NCI-H69 (cell line): ENCODE measurements around the gene APMAP.
"Not testable (repeated sequence)": the region's sequence is repeated elsewhere in the genome, so short reads cannot be mapped to it uniquely, and the experiment has no call there.

Source experiments
- DNase-seq: peaks from one replicate; lab custom pipeline; 2025; lab: John Stamatoyannopoulos, UW

Gene APMAP

DNA sequence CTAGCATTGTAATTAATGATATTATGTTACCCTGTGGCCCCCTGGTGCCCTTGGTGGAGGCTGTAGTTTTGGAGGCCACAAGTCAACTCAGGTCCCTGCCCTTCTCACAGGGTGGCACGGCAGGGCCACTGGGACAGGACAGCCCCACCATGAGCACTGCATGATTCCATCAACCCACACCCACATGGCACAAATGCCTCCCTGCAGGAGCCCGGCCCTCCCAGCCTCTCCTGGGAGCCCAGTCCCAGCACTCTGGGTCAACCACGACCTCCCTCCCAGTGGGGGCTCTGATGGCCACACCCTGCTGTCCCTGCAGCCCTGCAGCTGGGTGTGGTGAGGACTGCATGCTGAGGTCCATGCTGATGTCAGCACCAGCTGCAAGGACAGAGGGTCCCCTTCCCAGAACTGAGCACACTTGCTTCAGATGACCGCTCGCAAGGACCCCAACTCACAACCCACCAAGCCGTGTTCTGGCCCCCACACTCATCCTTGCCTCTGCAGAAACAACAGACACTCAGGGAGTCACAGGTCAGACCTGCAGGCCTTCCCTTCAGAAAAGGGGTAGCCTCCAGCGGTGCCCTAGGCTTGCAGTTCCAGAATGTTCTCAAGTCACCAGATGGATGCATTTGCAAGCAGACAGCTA lies 59.2 kb downstream of the APMAP start:
- no peak for DNase-seq

DNA sequence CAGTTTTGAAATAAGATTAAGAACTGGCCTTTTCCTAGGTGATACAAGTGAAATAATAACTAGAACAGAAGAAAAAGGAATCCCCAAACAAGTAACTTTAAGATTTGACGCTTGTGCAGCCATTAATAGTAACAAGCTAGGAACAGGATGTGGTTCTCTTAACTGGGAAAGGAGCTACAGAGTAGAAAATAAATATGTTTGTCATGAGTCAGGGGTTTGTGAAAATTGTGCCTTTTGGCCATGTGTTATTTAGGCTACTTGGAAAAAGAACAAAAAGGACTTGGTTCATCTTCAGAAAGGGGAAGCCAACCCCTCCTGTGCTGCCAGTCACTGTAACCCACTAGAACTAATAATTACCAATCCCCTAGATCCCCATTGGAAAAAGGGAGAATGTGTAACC lies 60.7 kb downstream of the APMAP start:
- not testable (repeated sequence) for DNase-seq

DNA sequence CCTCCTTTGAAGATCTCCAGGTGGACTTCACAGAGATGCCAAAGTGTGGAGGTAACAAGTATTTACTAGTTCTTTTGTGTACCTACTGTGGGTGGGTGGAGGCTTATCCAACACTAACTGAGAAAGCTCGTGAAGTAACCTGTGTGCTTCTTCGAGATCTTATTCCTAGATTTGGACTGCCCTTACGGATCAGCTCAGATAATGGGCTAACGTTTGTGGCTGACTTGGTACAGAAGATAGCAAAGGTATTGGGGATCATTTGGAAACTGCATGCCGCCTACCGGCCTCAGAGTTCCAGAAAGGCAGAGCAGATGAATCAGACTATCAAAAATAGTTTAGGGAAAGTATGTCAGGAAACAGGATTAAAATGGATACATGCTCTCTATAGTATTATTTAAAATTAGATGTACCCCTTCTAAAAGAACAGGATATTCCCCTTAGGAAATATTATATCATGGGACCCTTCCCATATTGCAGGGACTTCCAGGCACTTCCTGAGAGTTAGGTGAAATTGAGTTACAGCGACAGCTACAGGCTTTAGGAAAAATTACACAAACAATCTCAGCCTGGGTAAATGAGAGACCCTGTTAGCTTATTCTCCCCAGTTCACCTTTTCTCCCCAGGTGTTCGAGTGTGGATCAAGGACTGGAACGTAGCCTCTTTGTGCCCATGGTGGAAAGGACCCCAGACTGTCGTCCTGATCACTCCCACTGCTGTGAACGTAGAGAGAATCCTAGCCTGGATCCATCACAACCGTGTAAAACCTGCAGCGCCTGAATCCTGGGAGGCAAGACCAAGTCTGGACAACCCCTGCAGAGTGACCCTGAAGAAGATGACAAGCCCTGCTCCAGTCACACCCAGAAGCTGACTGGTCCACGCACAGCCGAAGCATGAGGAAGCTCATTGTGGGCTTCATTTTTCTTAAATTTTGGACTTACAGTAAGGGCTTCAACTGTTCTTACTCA lies 61.5 kb downstream of the APMAP start:
- DNase-seq = peak; percentile 11

DNA sequence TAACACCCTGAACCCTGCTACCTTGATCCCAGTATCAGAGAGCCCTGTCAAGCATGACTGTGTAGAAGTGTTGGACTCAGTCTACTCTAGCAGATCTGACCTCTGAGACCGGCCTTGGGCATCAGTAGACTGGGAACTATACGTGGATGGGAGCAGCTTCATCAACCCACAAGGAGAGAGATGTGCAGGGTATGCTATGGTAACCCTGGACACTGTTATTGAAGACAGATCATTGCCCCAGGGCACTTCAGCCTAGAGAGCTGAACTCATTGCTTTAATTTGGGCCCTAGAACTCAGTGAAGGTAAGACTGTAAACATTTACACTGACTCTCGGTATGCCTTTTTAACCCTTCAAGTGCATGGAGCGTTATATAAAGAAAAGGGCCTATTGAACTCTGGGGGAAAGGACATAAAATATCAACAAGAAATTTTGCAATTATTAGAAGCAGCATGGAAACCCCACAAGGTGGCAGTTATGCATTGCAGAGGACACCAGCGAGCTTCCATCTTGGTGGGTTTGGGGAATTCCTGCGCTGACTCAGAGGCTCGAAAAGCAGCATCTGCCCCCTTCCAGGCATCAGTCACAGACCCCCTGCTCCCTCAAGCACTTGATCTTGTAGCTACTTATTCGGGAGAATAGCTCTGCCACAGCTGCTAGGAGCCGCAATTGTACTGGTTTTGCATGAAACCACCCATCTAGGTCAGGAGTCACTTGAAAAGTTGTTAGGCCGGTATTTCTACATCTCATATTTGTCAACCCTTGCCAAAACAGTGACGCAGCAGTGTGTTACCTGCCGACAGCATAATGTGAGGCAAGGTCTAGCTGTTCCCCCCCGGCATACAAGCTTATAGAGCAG lies 62.5 kb downstream of the APMAP start:
- peak; percentile 54 for DNase-seq

DNA sequence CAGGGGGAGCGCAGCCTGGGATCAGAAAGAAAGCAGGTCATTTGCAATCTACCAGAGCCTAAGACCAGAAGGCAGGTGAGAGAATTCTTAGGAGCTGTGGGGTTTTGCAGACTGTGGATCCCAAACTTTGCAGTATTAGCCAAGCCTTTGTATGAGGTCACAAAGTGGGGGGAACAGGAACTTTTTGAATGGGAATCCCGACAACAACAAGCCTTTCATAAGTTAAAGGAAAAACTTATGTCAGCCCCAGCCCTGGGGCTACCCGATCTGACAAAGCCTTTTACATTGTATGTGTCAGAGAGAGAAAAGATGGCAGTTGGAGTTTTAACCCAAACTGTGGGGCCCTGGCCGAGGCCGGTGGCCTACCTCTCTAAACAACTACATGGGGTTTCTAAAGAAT lies 63.3 kb downstream of the APMAP start:
- DNase-seq = not testable (repeated sequence)

DNA sequence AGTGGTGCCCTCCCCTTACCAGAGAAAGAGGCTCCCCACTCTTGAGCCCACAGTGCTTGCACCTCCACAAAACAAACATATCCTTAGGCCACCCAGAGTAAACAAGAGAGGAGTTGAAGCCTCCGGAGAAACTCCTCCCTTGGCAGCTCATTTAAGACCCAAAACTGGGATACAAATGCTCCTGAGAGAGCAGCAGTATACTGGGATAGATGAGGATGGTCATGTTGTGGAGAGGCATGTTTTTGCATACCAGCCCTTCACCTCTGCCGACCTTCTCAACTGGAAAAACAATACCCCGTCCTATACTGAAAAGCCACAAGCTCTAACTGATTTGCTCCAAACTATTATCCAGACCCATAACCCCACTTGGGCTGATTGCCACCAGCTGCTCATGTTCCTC lies 71.8 kb downstream of the APMAP start:
- not testable (repeated sequence) for DNase-seq

DNA sequence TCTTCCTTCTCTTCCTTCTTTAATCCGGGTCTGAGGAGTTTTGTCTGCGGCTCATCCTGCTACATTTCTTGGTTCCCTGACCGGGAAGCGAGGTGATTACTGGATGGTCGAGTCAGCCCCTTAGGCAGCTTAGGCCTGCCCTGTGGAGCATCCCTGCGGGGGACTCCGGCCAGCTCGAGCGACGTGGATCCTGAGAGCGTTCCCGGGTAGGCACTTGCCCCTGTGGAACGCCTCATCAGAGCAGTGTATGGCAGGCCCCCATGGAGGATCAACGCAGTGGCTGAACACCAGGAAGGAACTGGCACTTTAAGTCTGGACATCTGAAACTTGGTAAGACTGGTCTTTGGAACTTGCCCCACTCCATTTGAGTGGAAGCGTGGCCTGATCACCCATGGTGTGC lies 72.9 kb downstream of the APMAP start:
- not testable (repeated sequence) for DNase-seq

DNA sequence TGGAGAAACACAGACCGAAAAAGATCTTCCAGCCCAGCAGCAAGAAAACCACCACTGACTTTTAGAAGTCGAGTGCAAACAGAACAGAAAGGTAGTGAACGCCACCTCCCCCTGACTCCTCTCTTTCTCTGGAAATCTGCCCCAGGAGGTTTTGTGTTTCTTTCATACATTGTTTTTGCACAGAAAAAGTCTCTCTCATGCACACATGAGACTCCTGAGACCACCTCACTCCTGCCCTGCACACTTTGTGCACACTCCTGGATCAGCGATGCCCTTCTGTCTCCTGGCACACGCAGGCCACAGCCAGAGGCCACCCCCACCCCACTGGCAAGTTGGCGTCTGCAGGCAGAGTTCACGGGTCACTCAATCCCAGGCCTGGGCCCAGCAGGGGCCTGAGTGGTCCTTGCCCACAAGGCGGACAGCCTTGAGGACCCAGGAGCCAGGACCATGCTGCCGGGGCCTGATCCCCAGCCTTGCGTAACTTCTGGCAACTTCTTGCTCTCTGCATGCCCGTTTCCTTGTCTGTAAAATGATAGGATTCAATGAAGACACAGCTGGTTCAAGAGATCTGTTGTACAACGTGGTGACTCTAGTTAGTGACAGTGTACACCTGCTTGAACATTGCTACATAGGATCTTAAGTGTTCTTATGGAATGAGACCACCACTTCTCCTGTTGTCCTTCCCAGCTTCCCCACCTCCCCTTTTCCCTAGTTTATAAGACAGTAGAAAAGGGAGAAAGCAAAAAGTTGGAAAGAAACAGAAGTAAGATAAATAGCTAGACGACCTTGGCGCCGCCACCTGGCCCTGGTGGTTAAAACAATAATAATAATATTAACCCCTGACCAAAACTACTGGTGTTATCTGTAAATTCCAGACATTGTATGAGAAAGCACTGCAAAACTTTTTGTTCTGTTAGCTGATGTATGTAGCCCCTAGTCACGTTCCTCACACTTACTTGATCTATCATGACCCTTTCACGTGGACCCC lies 73.7 kb downstream of the APMAP start:
- DNase-seq = peak; percentile 13

DNA sequence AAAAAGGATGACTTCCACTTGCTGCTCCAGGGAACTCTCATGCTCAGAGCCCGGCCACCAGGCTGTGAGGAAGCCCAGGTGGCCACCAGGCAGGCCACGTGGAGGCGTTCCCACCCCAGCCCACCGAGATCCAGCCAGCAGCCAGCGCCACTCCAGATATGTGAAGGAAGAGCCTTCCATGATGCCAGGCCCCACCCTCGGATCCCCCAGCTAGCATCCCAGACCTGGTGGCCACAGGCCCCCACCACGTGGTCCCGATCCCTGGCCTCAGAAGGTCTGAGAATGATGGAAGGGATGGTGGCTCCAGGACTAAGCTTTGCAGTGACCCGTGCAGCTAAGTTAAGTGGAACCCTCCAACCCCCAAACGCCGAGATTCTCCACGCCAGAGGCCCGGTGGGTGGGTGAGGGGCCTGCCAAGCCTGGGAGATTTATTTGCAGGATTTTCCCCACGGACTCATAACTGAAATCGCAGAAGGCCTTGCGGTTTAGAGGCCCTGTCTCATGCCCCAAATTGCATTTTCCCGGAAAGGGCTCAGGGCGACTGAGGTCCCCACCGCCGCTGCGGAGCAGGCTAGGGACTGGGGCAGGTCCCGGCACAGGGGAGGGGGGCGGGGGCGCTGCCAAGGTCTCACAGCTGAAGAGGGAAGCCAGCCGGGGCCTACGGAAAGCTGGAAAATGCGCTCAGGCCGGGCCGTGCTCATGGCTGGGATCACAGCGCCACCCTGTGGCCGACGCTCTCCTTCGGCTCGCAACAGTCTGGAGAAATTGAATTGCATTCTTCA lies 74.6 kb downstream of the APMAP start:
- peak; percentile 81 for DNase-seq

DNA sequence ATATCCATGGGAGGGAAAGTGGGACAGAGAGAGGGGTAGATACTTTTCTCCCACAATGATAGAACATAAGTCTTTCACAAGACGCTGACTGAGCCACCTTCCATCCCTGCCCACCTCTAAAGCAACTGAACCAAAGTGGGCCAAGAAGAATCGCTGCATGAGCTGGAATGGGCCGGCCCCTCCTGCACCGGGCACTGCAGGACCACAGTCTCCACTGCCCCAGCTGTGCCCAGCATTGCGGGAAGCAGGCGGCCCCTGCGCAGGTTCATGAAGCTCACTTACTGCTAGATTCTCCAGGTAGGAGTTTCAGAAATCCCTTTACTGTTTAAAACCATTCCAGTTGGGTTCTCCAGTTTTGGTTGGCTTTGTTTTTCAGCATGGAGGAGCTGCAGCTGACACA lies 75.5 kb downstream of the APMAP start:
- DNase-seq = no peak

DNA sequence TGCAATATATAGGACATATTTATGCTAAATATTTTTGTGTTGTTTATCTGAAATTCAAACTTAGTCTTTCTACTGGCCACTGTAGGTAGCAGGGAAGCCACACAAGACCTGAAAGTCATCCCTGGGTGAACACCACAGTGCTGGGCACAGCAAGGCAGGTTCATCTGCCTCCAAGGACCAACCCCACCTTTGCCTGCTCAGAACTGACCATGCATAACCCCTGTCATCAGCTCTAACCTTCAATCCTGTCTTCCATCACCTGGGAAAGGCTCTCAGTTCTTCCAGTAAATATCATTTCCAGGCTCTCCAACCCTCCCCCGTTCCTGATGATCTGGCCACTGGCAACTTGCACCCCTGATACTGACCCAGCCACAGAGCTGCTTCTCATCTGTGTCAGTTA lies 76.1 kb downstream of the APMAP start:
- no peak for DNase-seq

DNA sequence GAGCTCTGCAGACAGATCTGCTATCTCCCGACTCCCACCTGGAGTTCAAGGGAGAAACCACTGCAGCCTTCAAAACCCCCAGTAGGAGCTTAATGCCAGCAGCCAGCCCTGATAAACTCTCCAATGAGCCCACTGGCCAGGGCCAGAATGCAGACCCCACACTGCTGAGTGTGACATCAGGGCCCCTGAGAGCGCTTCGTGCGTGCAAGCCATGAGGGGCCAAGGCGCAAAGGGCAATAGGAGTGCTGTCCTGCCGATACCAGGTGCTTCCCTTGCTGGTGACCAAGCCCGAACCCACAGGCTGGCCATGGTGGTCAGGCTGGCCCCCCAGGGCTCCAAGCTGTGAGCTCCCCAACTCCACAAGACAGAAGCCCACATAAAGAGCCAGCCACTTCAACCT lies 76.7 kb downstream of the APMAP start:
- no peak for DNase-seq

DNA sequence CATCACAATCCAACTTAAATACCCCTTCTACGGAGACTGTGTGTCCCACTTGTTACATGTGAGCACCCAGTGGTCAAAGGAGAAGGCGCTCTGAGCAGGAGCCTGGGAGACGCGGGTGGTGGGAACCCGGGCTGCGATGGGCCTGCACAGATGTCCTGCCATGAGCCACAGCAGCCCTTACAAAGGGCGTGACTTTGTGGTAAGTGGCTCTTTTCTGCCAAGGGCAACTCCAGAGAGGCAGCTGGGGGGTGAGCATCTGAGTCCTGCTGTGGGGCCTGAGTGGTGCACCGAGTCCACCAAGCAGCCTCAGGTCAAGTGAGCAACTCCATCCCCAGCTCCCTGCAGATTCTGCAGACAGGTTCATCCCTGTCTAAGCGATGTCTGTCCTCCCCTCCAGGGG lies 77.1 kb downstream of the APMAP start:
- no peak for DNase-seq

DNA sequence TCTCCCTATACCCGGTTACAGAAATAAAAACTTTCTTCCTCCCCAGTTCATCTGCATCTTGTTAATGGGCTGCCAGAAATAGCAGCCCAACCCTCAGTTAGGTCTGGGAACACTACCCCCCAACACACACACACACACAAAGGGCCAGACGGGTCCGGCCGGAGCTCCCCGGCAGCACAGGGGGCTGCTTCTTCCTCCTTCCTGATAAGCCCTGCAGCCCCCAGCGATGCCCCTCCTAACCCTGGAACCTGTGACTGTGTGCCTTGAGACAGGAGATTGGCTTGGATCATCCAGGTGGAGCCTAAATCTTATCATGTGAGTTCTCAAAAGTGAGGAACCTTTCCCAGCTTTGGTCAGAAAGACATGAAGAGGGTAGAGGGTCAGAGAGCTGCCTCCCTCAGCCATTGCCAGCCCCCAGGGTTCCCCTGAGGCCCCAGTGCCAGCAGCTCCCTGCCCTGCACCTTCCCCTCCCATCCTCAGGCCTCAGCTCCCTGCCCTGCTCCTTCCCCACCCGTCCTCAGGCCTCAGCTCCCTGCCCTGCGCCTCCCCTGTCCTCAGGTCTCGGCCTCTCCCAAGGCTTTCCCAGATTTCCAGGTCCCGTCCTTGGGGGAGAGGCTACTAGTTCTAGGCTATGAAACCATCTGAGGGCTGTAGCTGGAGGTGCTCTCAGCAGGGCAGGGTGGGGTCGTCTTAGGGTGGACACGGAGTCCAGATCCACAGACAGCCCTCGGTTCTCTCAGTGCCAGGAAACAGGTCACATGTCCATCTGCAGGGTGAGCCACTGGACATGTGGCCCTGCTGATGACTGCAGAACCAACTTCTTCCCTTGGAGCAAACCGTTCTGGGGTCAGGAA lies 77.9 kb downstream of the APMAP start:
- no peak for DNase-seq

DNA sequence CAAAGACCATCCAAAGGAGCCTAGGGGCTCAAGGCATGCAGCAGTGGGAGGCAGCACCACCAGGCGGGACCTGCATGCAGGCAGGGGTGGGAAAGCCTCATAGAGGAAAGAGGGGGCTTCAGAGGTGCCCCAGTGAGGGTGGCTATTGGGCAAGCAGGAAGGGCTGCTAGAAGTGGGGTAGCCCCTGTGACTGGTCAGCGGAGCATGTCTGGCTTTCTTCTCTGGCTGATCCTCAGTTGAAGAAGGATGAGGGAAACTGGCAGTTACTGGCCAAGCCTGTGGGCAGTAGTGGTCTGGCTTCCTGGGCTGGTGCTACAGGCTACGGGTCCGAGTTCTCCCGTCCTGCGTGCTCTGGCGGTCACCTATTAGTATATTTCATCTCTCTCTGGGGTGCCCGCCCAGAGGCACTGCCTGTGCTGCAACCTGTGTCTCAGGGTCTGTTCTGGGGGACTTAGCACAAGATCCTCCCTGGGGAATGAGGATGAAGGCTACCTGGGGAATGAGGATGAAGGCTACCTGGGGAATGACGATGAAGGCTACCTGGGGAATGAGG lies 79.4 kb downstream of the APMAP start:
- no peak for DNase-seq
